GM21360 (cell line): ENCODE data around the gene MTSS2.

Source experiments
- ATAC-seq: cut with Tn5 transposase; IDR thresholded peaks from one replicate; pipeline ENCODE4 v1.9.1; 2021; ENCODE audit warnings: mild to moderate bottlenecking, moderate library complexity; ENCODE audit not compliant: unreplicated experiment

MTSS2 gene

GRCh38 chr16:70685938-70686375, at the start of gene MTSS2:
TSS of gene MTSS2 (minus strand) at chr16:70686053. CDS start at chr16:70685791, 262 bp downstream.
- no peak for ATAC-seq

GRCh38 chr16:70735141-70735979, 49.5 kb upstream of the MTSS2 start:
- no peak for ATAC-seq

GRCh38 chr16:70734522-70735095, 48.8 kb upstream of the MTSS2 start:
- ATAC-seq: no peak

GRCh38 chr16:70730944-70731343, 45.1 kb upstream of the MTSS2 start:
- ATAC-seq: no peak

GRCh38 chr16:70730031-70730430, 44.2 kb upstream of the MTSS2 start:
- no peak for ATAC-seq

GRCh38 chr16:70729292-70729691, 43.4 kb upstream of the MTSS2 start:
- ATAC-seq: no peak

GRCh38 chr16:70728150-70728549, 42.3 kb upstream of the MTSS2 start:
- ATAC-seq: no peak

GRCh38 chr16:70726892-70727361, 41.1 kb upstream of the MTSS2 start:
- ATAC-seq: no peak

- ATAC-seq: no peak
Observed at GRCh38 chr16:70725912-70726828, 40.3 kb upstream of the MTSS2 start.

GRCh38 chr16:70725024-70725911, 39.4 kb upstream of the MTSS2 start:
- ATAC-seq: no peak

GRCh38 chr16:70724146-70725023, 38.5 kb upstream of the MTSS2 start:
- ATAC-seq: no peak

- no peak for ATAC-seq
Observed at GRCh38 chr16:70723740-70724145, 37.9 kb upstream of the MTSS2 start.

GRCh38 chr16:70721202-70721963, 35.5 kb upstream of the MTSS2 start:
- no peak for ATAC-seq

GRCh38 chr16:70720425-70721201, 34.8 kb upstream of the MTSS2 start:
- ATAC-seq: no peak

GRCh38 chr16:70717065-70717464, 31.2 kb upstream of the MTSS2 start:
- no peak for ATAC-seq

- no peak for ATAC-seq
Observed at GRCh38 chr16:70715860-70716357, 30.1 kb upstream of the MTSS2 start.

- ATAC-seq: no peak
Observed at GRCh38 chr16:70715055-70715858, 29.4 kb upstream of the MTSS2 start.
